Lower lobe of right lung (tissue), 2 donors: Measurements from ENCODE around the gene PHC3. TPM values are rescaled to one million over a fixed set of nuclear protein-coding genes. Genes with fewer than 3 reads are reported as not detected.

ENCODE experiments used
- ATAC-seq, 2 donors: fragments of 200-7000 bp; cut with Tn5 transposase; one replicate each; pipeline ENCODE4 v1.9.1; 2020 to 2022; ENCODE audit warnings: mild to moderate bottlenecking in 2 of 2, moderate library complexity in 2 of 2
- DNase-seq: peaks from one replicate; pipeline ENCODE4 v3.0.0-alpha.2; 2020
- H3K27ac ChIP-seq: fragments of 200-600 bp; one replicate; pipeline ENCODE4 v1.8.0; 2022
- H3K27me3 ChIP-seq: fragments of 200-600 bp; one replicate; pipeline ENCODE4 v1.8.0; 2022; ENCODE audit warnings: low read depth
- H3K36me3 ChIP-seq: fragments of 200-600 bp; one replicate; pipeline ENCODE4 v1.8.0; 2022; ENCODE audit warnings: mild to moderate bottlenecking
- H3K4me1 ChIP-seq: fragments of 200-600 bp; one replicate; pipeline ENCODE4 v1.8.0; 2022
- H3K4me3 ChIP-seq: fragments of 200-600 bp; one replicate; pipeline ENCODE4 v1.8.0; 2022; ENCODE audit warnings: mild to moderate bottlenecking
- H3K9me3 ChIP-seq: fragments of 200-600 bp; one replicate; pipeline ENCODE4 v1.8.0; 2022
- CTCF ChIP-seq: fragments of 200-600 bp; IDR thresholded peaks from one replicate; pipeline ENCODE4 v1.8.0; 2022; ENCODE audit warnings: antibody characterized with exemption, mild to moderate bottlenecking
- intact Hi-C: fragments of 100-400 bp; cut with DNase I; formaldehyde crosslinking; loops from one replicate; pipeline ENCODE4 v1.11.0; 2022
- total RNA-seq: library from RNA; stranded (reverse); fragmentation: NEBNext Ultra II Directional; extraction: Animal tissue kit (Norgen Biotek cat#: 25700); gene quantifications from one replicate; pipeline ENCODE4 v1.2.1, GENCODE V29; 2021
- donor health status: DM: no; HTN: yes; CAD: no; lungs with severe emphysema.

Gene PHC3
- total RNA-seq, 1 donor from 2014 or later, result 89.9 TPM

- Histone ChIP-seq H3K27ac (no peak overlapping the region), H3K4me3 (no peak overlapping the region), H3K4me1 (no peaks in the 10 kb centered on the region), H3K36me3 (peaks cover 75% of the 10 kb centered on the region), H3K9me3 (no peaks in the 10 kb centered on the region), H3K27me3 (no peaks in the 10 kb centered on the region)
- ATAC-seq (no peak), DNase-seq (no peak)
- TF ChIP-seq CTCF, result no peak
- intact Hi-C loops, result no loop called here
Observed at GRCh38 chr3:170107941-170108340, 73.6 kb downstream of the PHC3 start.

DNA sequence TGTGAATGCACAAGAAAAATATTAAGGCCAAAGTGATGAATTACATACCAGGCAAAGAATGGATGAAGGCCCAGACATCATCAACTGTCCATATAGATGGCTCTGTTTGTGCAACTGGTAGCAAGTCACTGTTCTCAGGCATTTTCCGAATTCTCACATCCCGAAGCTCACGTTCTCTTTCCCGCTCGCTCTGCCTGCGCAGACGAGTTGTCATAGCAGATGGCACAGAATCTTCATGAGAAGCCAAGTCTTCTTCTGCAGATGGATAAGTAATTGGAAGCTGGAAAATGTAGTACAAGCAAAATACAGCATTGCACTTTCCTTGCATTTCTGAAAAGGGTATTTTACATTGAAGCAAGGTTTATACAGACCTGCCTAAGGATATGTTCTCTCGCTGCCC is 79.1 kb downstream of the PHC3 start:
- intact Hi-C loops, result no loop called here
- ATAC-seq (no peak), DNase-seq (no peak)
- H3K36me3 ChIP-seq, result peaks cover 96% of the 10 kb centered on the region
- no peaks in the 10 kb centered on the region for H3K9me3 ChIP-seq
- H3K27ac ChIP-seq, result no peak overlapping the region
- H3K4me1 ChIP-seq, result no peaks in the 10 kb centered on the region
- H3K4me3 ChIP-seq, result no peak overlapping the region
- no peak for TF ChIP-seq CTCF
- H3K27me3 ChIP-seq, result no peaks in the 10 kb centered on the region

GRCh38 chr3:170100944-170101343 is 80.6 kb downstream of the PHC3 start:
- DNase-seq (no peak), ATAC-seq (no peak)
- intact Hi-C loops, result no loop called here
- H3K36me3 ChIP-seq, result peaks cover 100% of the 10 kb centered on the region
- no peaks in the 10 kb centered on the region for H3K4me1 ChIP-seq
- no peak overlapping the region for H3K27ac ChIP-seq
- no peaks in the 10 kb centered on the region for H3K27me3 ChIP-seq
- H3K9me3 ChIP-seq, result no peaks in the 10 kb centered on the region
- no peak overlapping the region for H3K4me3 ChIP-seq
- no peak for TF ChIP-seq CTCF

- H3K4me1 ChIP-seq, result no peaks in the 10 kb centered on the region
- H3K4me3 ChIP-seq, result no peak overlapping the region
- H3K27ac ChIP-seq, result no peak overlapping the region
- TF ChIP-seq CTCF, result no peak
- ATAC-seq (no peak), DNase-seq (no peak)
- H3K9me3 ChIP-seq, result no peaks in the 10 kb centered on the region
- no peaks in the 10 kb centered on the region for H3K27me3 ChIP-seq
- H3K36me3 ChIP-seq, result peaks cover 100% of the 10 kb centered on the region
- intact Hi-C loops, result no loop called here
Observed at GRCh38 chr3:170098753-170099152, 82.8 kb downstream of the PHC3 start.

DNA sequence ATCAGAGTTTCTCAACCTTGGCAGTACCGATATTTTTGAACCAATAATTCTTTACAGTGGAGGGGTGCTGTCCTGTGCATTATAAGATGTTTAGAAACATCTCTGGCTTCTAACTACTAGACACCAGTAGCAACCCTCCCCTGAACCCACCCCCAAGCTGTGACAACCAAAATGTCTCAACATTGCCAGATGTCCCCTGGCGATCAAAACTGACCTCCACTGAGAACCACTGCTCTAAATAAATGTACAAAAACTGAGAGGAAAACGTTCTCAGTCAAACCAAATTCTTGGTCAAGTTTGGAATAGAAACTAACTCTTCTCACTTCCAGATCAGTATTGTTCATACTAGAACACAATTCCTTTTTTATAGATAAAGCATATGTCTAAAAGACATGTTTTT is 85.2 kb downstream of the PHC3 start:
- Histone ChIP-seq H3K4me3 (no peak overlapping the region), H3K27ac (no peak overlapping the region), H3K9me3 (no peaks in the 10 kb centered on the region), H3K27me3 (no peaks in the 10 kb centered on the region), H3K4me1 (no peaks in the 10 kb centered on the region), H3K36me3 (peaks cover 95% of the 10 kb centered on the region)
- no peak for TF ChIP-seq CTCF
- ATAC-seq (no peak), DNase-seq (no peak)
- intact Hi-C loops, result no loop called here

- intact Hi-C loops, result no loop called here
- H3K27ac ChIP-seq, result no peak overlapping the region
- H3K4me3 ChIP-seq, result no peak overlapping the region
- ATAC-seq (no peak), DNase-seq (no peak)
- H3K36me3 ChIP-seq, result peaks cover 89% of the 10 kb centered on the region
- no peaks in the 10 kb centered on the region for H3K4me1 ChIP-seq
- H3K27me3 ChIP-seq, result no peaks in the 10 kb centered on the region
- H3K9me3 ChIP-seq, result no peaks in the 10 kb centered on the region
- TF ChIP-seq CTCF, result no peak
Observed at GRCh38 chr3:170095771-170096170, 85.8 kb downstream of the PHC3 start.
